ENCODE data around the gene RAB11B. TPM values are rescaled to one million over a fixed set of nuclear protein-coding genes. Genes with fewer than 3 reads are reported as not detected.
A peak's percentile ranks its signal among the peaks of the same experiment; 100 is the strongest.
"Not testable (repeated sequence)": the region's sequence is repeated elsewhere in the genome, so short reads cannot be mapped to it uniquely, and the experiment has no call there.

The RAB11B gene
- total and polyA plus RNA-seq, 2 donors (not counting 1 experiment from before 2014, with no cell fraction given) = 27.8 to 46.2 TPM

DNA sequence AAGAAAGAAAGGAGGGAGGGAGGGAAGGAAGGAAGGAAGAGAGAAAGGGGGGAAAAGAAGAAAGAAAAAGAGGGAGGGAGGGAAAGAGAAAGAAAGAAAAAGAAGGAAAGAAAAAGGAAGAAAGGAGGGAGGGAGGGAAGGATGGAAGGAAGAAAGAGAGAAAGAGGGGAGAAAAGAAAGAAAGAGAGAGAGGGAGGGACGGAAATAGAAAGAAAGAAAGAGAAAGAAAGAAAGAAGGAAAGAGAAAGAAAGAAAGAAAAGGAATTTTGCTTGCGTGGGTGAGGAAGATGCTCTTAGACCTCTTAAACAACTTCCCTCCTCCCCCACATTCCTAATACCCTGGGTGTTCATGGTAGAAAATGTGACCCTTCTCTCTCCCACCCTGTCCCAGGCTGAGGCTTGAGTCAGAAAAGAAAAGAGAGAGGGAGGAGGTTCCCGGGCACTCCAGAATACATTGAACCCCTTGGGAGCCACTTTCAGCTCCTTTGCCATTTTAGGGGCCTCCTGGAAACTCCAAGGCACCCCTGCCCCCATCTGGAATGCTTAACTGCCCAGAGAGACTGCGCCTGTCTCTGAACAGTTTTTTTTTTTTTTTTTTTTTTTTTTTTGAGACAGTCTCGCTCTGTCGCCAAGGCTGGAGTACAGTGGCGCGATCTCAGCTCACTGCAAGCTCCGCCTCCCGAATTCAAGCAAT is 37.9 kb upstream of the RAB11B start:
- no peaks in the 10 kb centered on the region for H3K36me3 ChIP-seq (ENCODE audit: control insufficient read depth, insufficient read depth, low read length)
- H3K27me3 ChIP-seq (ENCODE audit: control insufficient read depth, insufficient read depth, low read length) = no peaks in the 10 kb centered on the region
- H2AFZ ChIP-seq (ENCODE audit: low read length) = no peak overlapping the region
- TF ChIP-seq EZH2 (IDR thresholded peaks at IDR 0.05; ENCODE audit: low read length, missing control alignments) = no peak
- no peak for TF ChIP-seq CTCF (conservative IDR thresholded peaks at IDR 0.05 in 1 of 2, IDR thresholded peaks at IDR 0.05 in 1 of 2; ENCODE audit: low read depth in 1 of 2, low read length in 2 of 2)
- peak in 1 of 2 donors; percentile 34 for DNase-seq (ENCODE audit: low read depth in 2 of 2)
- H3K9me3 ChIP-seq (ENCODE audit: control insufficient read depth, insufficient read depth, low read depth, low read length) = no peaks in the 10 kb centered on the region
- no peaks in the 10 kb centered on the region for H4K20me1 ChIP-seq (ENCODE audit: control insufficient read depth, extremely low read depth, insufficient read depth, low read length)
- peak overlapping the region; percentile 1 for H3K4me2 ChIP-seq (ENCODE audit: extremely low read depth, insufficient read depth, low read length)
- H3K79me2 ChIP-seq (ENCODE audit: control insufficient read depth, insufficient read depth, low read length) = no peaks in the 10 kb centered on the region
- H3K9ac ChIP-seq (ENCODE audit: insufficient read depth, low read length) = no peak overlapping the region
- H3K27ac ChIP-seq (ENCODE audit: insufficient read depth, low read length) = no peak overlapping the region
- peak overlapping the region in 1 of 4 experiments; percentile 25 for H3K4me3 ChIP-seq (replicated peaks in 1 of 4; ENCODE audit: control extremely low read depth in 1 of 4, insufficient read depth in 1 of 4, low read depth in 3 of 4, low read length in 4 of 4)
- H3K4me1 ChIP-seq (ENCODE audit: control insufficient read depth, extremely low read depth, insufficient read depth, low read length) = peaks cover 7% of the 10 kb centered on the region

DNA sequence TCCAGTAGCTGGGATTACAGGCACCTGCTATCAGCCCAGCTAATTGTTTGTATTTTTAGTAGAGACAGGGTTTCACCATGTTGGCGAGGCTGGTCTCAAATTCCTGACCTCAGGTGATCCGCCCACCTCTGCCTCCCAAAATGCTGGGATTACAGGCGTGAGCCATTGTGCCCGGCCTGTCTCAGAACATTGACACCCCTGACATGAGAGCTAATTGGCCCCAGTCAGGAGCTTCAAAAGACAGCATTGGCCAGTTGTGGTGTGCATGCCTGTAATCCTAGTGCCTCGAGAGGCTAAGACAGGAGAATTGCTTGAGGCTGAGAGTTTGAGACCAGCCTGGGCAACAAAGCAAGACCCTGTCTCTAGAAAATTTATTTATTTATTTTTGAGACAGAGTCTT is 37.3 kb upstream of the RAB11B start:
- H3K9me3 ChIP-seq (ENCODE audit: control insufficient read depth, insufficient read depth, low read depth, low read length); H3K27me3 ChIP-seq (ENCODE audit: control insufficient read depth, insufficient read depth, low read length); H3K4me2 ChIP-seq (ENCODE audit: extremely low read depth, insufficient read depth, low read length); H3K27ac ChIP-seq (ENCODE audit: insufficient read depth, low read length); H2AFZ ChIP-seq (ENCODE audit: low read length); H3K79me2 ChIP-seq (ENCODE audit: control insufficient read depth, insufficient read depth, low read length); H4K20me1 ChIP-seq (ENCODE audit: control insufficient read depth, extremely low read depth, insufficient read depth, low read length); H3K4me3 ChIP-seq (replicated peaks in 1 of 4; ENCODE audit: control extremely low read depth in 1 of 4, insufficient read depth in 1 of 4, low read depth in 3 of 4, low read length in 4 of 4); H3K9ac ChIP-seq (ENCODE audit: insufficient read depth, low read length); DNase-seq (ENCODE audit: low read depth in 2 of 2); H3K4me1 ChIP-seq (ENCODE audit: control insufficient read depth, extremely low read depth, insufficient read depth, low read length); H3K36me3 ChIP-seq (ENCODE audit: control insufficient read depth, insufficient read depth, low read length): not testable (repeated sequence)

DNA sequence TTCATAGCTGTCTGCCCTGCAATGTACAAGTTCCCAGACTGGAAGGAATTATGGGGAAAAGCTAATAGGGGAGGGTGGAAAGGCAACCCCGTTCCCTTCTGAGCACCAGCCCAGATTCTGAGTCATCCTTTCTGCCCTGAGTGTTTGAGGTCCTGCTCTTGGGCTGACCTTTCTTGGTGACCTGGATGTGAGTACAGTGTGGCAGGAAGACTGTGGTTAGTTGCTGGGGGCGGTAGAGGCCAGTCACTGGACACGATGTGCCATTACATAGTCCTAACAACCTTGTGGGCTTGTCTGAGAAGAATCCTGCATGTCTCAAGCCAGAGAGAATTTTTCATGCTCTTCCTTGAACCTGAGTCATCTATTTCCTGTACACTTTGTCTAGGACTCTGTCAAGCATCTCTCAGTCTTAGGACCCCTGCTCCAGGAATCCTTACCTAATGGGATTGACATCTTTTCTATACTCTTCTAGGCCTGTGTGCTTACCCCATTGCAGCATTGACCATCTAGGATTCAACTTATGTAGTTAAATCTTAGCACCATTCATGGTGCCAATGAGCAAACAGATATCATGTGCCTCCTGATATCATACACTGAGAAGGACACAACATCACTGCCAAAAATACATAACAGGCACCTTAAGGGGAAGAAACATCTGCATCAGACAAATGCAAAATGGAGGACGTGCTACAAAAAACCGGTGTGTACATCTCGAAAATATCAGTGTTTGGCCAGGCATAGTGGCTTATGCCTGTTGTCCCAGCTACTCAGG is 34.3 kb upstream of the RAB11B start:
- H3K36me3 ChIP-seq (ENCODE audit: control insufficient read depth, insufficient read depth, low read length) = no peaks in the 10 kb centered on the region
- peak; percentile 98 for DNase-seq (ENCODE audit: low read depth in 2 of 2)
- no peaks in the 10 kb centered on the region for H3K27me3 ChIP-seq (ENCODE audit: control insufficient read depth, insufficient read depth, low read length)
- peaks cover 7% of the 10 kb centered on the region for H3K4me1 ChIP-seq (ENCODE audit: control insufficient read depth, extremely low read depth, insufficient read depth, low read length)
- H3K9ac ChIP-seq (ENCODE audit: insufficient read depth, low read length) = no peak overlapping the region
- no peaks in the 10 kb centered on the region for H3K79me2 ChIP-seq (ENCODE audit: control insufficient read depth, insufficient read depth, low read length)
- H3K9me3 ChIP-seq (ENCODE audit: control insufficient read depth, insufficient read depth, low read depth, low read length) = no peaks in the 10 kb centered on the region
- no peaks in the 10 kb centered on the region for H4K20me1 ChIP-seq (ENCODE audit: control insufficient read depth, extremely low read depth, insufficient read depth, low read length)
- TF ChIP-seq CTCF (conservative IDR thresholded peaks at IDR 0.05 in 1 of 2, IDR thresholded peaks at IDR 0.05 in 1 of 2; ENCODE audit: low read depth in 1 of 2, low read length in 2 of 2) (peak in 1 of 2 donors; percentile 14), EZH2 (IDR thresholded peaks at IDR 0.05; ENCODE audit: low read length, missing control alignments) (no peak)
- no peak overlapping the region for H2AFZ ChIP-seq (ENCODE audit: low read length)
- peak overlapping the region; percentile 60 for H3K27ac ChIP-seq (ENCODE audit: insufficient read depth, low read length)
- H3K4me2 ChIP-seq (ENCODE audit: extremely low read depth, insufficient read depth, low read length) = peak overlapping the region; percentile 40
- H3K4me3 ChIP-seq (replicated peaks in 1 of 4; ENCODE audit: control extremely low read depth in 1 of 4, insufficient read depth in 1 of 4, low read depth in 3 of 4, low read length in 4 of 4) = no peak overlapping the region

Data from fibroblast of lung (primary cell).